GM13976 (cell line): ENCODE results near the gene SLC38A10.

Experiments
- DNase-seq: peaks from one replicate; pipeline ENCODE4 v3.0.0; 2012; ENCODE audit warnings: low spot score
- CTCF ChIP-seq: IDR thresholded peaks from 2 replicates; pipeline ENCODE4 v1.5.1; 2012; ENCODE audit warnings: borderline replicate concordance, mild to moderate bottlenecking; ENCODE audit not compliant: insufficient read depth; ENCODE audit errors: extremely low read depth, missing control alignments, control extremely low read depth
- in situ Hi-C: fragments of 300-500 bp; cut with MboI; formaldehyde crosslinking; loops from one replicate; pipeline ENCODE4 v1.12.0; 2022; ENCODE audit warnings: low sequenced_read_pairs, mixed read lengths, inconsistent platforms; ENCODE audit not compliant: unreplicated experiment

Gene SLC38A10

DNA sequence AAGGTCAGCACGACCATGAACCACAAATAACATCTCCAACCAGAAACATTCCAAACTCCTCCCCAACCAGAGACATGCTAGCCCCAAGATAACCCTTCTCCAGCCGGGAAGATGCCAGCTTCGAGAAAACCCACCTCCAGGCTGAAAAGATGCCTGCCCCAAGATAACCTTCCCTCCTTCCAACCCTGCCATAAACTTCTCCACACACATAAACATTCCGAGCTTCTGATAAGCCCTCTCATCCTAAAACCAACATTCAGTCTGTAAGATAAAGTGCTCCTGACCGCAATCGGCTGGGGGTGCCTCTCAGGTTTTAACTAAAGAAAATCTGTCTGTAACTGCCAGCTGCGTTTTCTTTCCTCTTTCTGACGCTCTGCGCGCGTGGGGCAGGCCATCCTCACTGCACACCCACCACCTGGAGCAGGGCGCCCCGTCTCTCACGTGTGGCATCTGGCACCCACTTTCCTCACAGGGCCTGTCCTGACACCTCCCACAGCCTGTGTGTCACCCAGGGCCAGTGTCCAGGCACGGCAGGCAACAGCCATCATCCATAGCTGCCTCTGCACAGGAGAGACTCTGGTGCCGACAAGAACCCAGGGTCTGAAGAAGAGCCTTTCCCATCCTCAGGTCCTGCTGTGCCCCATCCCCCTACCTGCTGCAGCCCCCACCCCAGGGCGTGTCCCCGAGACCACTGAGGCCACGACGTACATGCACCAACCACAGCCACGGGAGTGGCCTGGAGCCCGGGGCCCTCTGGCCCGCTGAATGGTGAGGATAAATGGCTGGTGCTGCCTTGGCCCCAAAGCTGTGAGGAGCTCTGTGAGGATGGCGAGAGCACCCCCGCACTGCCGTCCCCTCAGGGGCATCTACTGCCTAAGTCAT is 59.9 kb downstream of the SLC38A10 start:
- in situ Hi-C loops = no loop called here
- no peak for TF ChIP-seq CTCF
- DNase-seq = no peak

GRCh38 chr17:81234506-81234855 is 60.6 kb downstream of the SLC38A10 start:
- no peak for TF ChIP-seq CTCF
- in situ Hi-C loops = no loop called here
- DNase-seq = no peak

GRCh38 chr17:81233811-81234505 is 61.1 kb downstream of the SLC38A10 start:
- TF ChIP-seq CTCF = no peak
- no peak for DNase-seq
- in situ Hi-C loops = no loop called here

DNA sequence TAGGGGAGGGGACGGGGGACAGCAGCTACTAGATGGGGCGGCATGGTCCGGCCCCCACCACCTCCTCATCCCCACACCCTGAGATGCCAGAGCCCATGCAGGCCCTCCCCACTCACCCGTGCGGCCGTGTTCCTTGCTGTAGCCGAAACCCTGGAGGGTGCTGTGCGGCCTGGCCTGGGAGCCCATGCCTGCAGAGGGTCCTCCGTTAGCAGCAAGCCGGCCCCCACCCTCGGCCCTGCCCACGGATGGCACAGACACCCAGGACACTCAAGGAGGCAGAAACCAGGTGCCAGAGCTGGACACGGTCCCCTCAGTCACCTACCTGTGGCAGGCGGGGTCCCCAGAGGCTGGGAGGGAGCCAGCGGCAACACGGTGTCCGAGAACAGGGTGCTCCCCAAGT is 61.8 kb downstream of the SLC38A10 start:
- in situ Hi-C loops = no loop called here
- TF ChIP-seq CTCF = no peak
- no peak for DNase-seq

GRCh38 chr17:81232616-81233241 is 62.4 kb downstream of the SLC38A10 start:
- no peak for TF ChIP-seq CTCF
- DNase-seq = no peak
- in situ Hi-C loops = no loop called here

- in situ Hi-C loops = no loop called here
- no peak for DNase-seq
- TF ChIP-seq CTCF = no peak
Observed at GRCh38 chr17:81231766-81232581, 63.1 kb downstream of the SLC38A10 start.
